ENCODE results near the gene PXMP4.

PXMP4 gene

GRCh38 chr20:33660035-33660684, 60.0 kb downstream of the PXMP4 start:
- DNase-seq (ENCODE audit: low read depth), result no peak
- no peak overlapping the region for H3K4me3 ChIP-seq (ENCODE audit: control insufficient read depth, low read depth, low read length)
- TF ChIP-seq, protein P1, sequence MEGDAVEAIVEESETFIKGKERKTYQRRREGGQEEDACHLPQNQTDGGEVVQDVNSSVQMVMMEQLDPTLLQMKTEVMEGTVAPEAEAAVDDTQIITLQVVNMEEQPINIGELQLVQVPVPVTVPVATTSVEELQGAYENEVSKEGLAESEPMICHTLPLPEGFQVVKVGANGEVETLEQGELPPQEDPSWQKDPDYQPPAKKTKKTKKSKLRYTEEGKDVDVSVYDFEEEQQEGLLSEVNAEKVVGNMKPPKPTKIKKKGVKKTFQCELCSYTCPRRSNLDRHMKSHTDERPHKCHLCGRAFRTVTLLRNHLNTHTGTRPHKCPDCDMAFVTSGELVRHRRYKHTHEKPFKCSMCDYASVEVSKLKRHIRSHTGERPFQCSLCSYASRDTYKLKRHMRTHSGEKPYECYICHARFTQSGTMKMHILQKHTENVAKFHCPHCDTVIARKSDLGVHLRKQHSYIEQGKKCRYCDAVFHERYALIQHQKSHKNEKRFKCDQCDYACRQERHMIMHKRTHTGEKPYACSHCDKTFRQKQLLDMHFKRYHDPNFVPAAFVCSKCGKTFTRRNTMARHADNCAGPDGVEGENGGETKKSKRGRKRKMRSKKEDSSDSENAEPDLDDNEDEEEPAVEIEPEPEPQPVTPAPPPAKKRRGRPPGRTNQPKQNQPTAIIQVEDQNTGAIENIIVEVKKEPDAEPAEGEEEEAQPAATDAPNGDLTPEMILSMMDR (conservative IDR thresholded peaks at IDR 0.05; ENCODE audit: control insufficient read depth, insufficient read depth, low read depth, low read length), result no peak

DNA sequence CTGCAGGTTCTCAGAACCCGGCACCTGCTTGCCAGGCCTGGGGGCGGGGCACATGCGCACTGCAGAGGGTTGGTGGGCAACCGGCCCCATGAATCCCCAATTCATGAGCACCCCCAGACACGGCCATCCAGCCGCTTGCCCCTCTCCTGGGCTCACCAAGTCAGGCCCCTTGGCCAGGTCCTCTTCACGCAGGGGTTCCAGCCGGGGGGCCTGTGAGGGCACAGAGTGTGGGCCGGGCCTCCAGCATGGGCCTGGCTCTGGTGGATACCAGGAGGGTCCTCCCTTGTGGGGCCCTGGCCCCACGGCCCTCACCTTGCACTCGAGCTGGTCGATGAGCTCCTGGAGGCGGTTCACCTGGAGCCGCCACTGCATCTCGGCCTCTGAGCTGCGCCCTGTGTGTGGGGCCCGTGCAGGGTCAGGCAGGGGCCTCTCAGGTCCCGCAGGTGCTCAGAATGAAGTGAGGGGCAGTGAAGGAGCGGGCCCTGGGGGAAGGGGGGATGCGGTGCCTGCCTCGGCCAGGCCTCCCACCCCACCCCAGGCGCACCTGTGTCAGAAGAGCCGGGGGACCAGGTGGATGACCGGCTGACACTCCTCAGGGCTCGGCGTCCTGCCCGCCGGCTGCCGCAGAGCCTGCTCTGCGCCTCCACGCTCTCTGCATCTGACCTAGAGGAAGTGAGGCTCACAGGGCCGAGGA, 60.6 kb downstream of the PXMP4 start:
- TF ChIP-seq, protein P1 (conservative IDR thresholded peaks at IDR 0.05; ENCODE audit: control insufficient read depth, insufficient read depth, low read depth, low read length), result no peak
- DNase-seq (ENCODE audit: low read depth), result no peak
- H3K4me3 ChIP-seq (ENCODE audit: control insufficient read depth, low read depth, low read length), result no peak overlapping the region

GRCh38 chr20:33658929-33659328, 61.2 kb downstream of the PXMP4 start:
- H3K4me3 ChIP-seq (ENCODE audit: control insufficient read depth, low read depth, low read length), result no peak overlapping the region
- TF ChIP-seq, protein P1 (conservative IDR thresholded peaks at IDR 0.05; ENCODE audit: control insufficient read depth, insufficient read depth, low read depth, low read length), result no peak
- DNase-seq (ENCODE audit: low read depth), result no peak

- H3K4me3 ChIP-seq (ENCODE audit: control insufficient read depth, low read depth, low read length), result no peak overlapping the region
- no peak for DNase-seq (ENCODE audit: low read depth)
- TF ChIP-seq, protein P1 (conservative IDR thresholded peaks at IDR 0.05; ENCODE audit: control insufficient read depth, insufficient read depth, low read depth, low read length), result no peak
Observed at GRCh38 chr20:33658510-33658909, 61.6 kb downstream of the PXMP4 start.

- DNase-seq (ENCODE audit: low read depth), result no peak
- TF ChIP-seq, protein P1 (conservative IDR thresholded peaks at IDR 0.05; ENCODE audit: control insufficient read depth, insufficient read depth, low read depth, low read length), result no peak
Observed at GRCh38 chr20:33657704-33658095, 62.4 kb downstream of the PXMP4 start.

DNA sequence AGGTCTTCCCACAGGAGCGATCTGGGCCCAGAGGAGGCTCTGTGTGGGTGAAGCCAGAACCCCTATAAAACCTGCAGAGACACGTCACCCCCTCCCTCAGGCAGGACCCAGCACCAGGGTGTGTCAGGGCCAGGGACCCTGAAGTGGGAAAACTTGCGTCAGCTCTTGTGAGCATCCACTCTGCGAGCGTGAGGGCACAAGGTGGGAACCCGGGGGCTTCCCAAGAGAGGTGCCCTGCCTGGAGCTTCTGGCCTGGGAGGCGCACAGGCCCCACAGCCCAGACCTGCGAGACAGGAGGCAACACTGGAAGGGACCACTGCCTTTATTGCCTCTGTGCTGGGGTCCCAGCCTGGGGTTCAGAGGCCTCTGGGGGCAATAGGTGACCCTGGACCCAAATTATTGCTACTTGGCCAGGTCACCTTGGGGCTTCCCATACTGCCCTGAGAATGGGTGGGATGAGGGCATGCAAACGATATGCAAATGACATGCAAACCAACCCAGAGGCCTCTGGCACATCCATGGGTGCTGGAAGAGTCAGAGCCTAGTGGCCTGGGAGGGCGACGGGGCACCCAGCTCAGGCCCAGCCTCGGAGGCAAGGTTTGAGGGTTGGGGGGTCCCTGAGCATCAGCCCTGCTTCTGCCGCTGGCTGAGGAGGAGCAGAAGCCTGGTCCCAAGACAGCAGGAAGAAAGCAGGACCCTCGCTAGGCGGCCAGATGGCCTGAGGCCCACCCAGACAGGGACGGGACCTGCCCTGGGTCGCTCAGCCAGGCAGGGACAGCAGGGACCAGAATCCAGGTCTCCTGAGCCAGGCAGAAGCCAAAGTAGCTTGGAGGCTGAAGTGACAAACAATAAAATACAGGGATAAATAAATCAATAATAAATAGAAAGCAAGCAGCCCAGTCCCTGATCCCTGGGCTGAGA, 63.1 kb downstream of the PXMP4 start:
- TF ChIP-seq, protein P1 (conservative IDR thresholded peaks at IDR 0.05; ENCODE audit: control insufficient read depth, insufficient read depth, low read depth, low read length), result no peak
- no peak for DNase-seq (ENCODE audit: low read depth)
- no peak overlapping the region for H3K4me3 ChIP-seq (ENCODE audit: control insufficient read depth, low read depth, low read length)

More at GRCh38 chr20:33657704-33658095, 62.4 kb downstream of the PXMP4 start:
- no peak overlapping the region for H3K4me3 ChIP-seq (ENCODE audit: control insufficient read depth, low read depth, low read length)
